GM13976 (cell line): ENCODE results near the gene MEIKIN.
"Not testable (repeated sequence)": the region's sequence is repeated elsewhere in the genome, so short reads cannot be mapped to it uniquely, and the experiment has no call there.

Experiments used
- DNase-seq: peaks from one replicate; pipeline ENCODE4 v3.0.0; 2012; ENCODE audit warnings: low spot score
- in situ Hi-C: fragments of 300-500 bp; cut with MboI; formaldehyde crosslinking; loops from one replicate; pipeline ENCODE4 v1.12.0; 2022; ENCODE audit warnings: low sequenced_read_pairs, mixed read lengths, inconsistent platforms; ENCODE audit not compliant: unreplicated experiment
- TF ChIP-seq, protein P1 (sequence below): IDR thresholded peaks from 2 replicates; pipeline ENCODE4 v1.5.1; 2012; ENCODE audit warnings: borderline replicate concordance, mild to moderate bottlenecking; ENCODE audit not compliant: insufficient read depth; ENCODE audit errors: extremely low read depth, missing control alignments, control extremely low read depth

The MEIKIN gene

GRCh38 chr5:131926168-131926567 is 19.3 kb downstream of the MEIKIN start:
- TF ChIP-seq, protein P1, sequence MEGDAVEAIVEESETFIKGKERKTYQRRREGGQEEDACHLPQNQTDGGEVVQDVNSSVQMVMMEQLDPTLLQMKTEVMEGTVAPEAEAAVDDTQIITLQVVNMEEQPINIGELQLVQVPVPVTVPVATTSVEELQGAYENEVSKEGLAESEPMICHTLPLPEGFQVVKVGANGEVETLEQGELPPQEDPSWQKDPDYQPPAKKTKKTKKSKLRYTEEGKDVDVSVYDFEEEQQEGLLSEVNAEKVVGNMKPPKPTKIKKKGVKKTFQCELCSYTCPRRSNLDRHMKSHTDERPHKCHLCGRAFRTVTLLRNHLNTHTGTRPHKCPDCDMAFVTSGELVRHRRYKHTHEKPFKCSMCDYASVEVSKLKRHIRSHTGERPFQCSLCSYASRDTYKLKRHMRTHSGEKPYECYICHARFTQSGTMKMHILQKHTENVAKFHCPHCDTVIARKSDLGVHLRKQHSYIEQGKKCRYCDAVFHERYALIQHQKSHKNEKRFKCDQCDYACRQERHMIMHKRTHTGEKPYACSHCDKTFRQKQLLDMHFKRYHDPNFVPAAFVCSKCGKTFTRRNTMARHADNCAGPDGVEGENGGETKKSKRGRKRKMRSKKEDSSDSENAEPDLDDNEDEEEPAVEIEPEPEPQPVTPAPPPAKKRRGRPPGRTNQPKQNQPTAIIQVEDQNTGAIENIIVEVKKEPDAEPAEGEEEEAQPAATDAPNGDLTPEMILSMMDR, result no peak
- in situ Hi-C loops, result no loop called here
- DNase-seq, result no peak

DNA sequence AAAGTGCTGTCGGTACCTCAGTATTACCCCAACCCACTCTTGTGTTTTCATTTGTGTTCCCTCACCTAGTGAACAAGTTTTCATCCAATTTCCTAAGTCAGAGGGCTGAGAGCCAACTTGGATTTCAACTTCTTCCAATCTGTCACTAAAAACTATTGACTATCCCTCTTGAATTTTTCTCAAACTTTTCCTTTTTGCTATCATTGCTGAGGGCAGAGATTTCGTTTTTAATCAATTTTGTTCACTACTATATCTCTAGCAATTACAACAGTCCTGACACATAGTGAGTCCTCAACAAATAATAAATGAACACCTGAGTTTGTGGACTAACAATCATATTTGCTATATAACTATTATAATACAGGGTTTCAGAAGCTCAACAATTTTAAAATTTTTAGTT is 29.0 kb downstream of the MEIKIN start:
- in situ Hi-C loops, result no loop called here
- TF ChIP-seq, protein P1, result no peak
- no peak for DNase-seq

- in situ Hi-C loops, result no loop called here
- TF ChIP-seq, protein P1, result no peak
- no peak for DNase-seq
Observed at GRCh38 chr5:131914472-131914871, 31.0 kb downstream of the MEIKIN start.

DNA sequence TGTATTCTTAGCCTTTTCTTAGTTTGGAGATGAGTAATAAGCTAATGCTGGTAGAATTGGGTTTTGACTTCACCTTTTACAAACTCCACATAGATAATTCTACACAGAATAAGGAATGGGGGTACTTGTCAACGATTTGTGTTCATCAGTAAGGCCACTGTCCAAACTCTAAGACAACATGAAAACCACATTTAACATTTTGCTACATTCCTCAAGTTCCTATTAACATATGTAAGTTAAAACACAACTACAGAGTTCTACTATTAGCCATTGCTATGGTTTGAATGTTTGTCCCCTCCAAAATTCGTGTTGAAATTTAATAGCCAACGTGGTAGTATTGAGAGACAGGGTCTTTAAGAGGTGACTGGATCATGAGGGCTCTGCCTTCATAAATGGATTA is 31.9 kb downstream of the MEIKIN start:
- no peak for DNase-seq
- in situ Hi-C loops, result no loop called here
- TF ChIP-seq, protein P1, result no peak

- in situ Hi-C loops, result no loop called here
Observed at GRCh38 chr5:131906668-131907067, 38.8 kb downstream of the MEIKIN start.

DNA sequence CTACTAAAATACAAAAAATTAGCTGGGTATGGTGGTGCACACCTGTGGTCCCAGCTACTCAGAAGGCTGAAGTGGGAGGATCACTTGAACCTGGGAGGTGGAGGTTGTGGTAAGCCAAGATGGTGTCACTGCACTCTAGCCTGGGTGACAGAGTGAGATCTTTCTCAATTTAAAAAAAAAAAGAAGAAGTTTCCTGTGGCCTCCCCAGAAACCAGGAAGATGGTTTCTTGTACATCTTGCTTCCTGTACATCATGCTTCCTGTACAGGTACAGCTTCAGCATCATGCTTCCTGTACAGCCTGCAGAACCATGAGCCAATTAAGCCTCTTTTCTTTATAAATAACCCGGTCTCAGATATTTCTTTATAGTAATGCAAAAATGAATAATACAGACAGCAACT is 43.2 kb downstream of the MEIKIN start:
- in situ Hi-C loops, DNase-seq: not testable (repeated sequence)

More at GRCh38 chr5:131906668-131907067, 38.8 kb downstream of the MEIKIN start:
- DNase-seq, result no peak
- TF ChIP-seq, protein P1, result no peak

- TF ChIP-seq, protein P1, result no peak
- in situ Hi-C loops, result no loop called here
- no peak for DNase-seq
Observed at GRCh38 chr5:131899686-131900085, 45.8 kb downstream of the MEIKIN start.
